CD4-positive, alpha-beta T cell treated with Interferon gamma for 1 hour (primary cell): ENCODE measurements around the gene ATP2B1.
A peak's percentile ranks its signal among the peaks of the same experiment; 100 is the strongest.

Experiments
- DNase-seq: peaks from one replicate; pipeline ENCODE4 v3.0.0-alpha.2; 2020

The ATP2B1 gene

DNA sequence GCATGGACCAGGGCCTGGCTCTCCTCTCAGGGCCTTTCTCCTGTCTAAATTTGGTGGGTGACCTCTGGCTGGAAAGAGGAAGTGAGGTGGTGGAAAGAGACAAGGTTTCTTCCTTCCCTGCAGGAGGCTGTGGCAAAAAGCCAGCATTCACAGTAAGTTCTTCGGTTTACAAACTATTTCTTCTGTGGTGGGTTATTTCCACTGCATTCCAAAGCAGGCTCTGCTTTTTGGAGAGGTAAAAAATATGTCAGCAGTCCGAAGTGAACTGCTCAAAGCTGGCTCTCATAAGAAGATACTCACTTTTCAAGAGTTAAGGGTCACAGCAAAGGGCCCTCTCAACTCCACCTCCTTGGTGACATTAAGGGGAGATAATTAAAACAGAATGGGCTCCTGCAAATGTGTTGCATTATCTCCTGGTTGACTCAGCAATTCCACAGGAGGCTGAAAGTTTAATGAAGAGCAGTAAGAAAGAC is 133.9 kb downstream of the ATP2B1 start:
- no peak for DNase-seq

- DNase-seq: no peak
Observed at GRCh38 chr12:89573051-89573810, 135.4 kb downstream of the ATP2B1 start.

- DNase-seq: no peak
Observed at GRCh38 chr12:89571491-89572195, 137.0 kb downstream of the ATP2B1 start.

GRCh38 chr12:89568484-89568883 is 140.2 kb downstream of the ATP2B1 start:
- no peak for DNase-seq

GRCh38 chr12:89567691-89568239 is 140.9 kb downstream of the ATP2B1 start:
- no peak for DNase-seq

- DNase-seq: no peak
Observed at GRCh38 chr12:89566615-89567014, 142.0 kb downstream of the ATP2B1 start.

DNA sequence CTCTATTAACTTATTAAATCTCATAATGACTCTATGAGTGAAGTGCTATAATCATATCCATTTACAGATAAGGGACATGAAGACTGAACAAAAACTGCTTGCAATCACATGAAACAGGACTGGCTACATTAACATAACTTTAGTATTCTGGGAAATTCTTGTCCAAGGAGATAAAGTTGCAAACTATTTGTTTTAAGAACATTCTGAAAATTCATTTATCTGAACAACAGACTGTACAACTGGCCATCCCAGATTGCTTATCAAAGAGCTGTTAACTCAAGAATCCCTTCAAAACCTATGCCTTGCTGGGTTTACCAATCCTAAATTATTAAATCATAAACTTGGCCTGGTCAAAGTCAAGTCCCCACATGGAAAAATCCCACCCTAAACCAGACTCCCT is 143.6 kb downstream of the ATP2B1 start:
- DNase-seq: no peak

GRCh38 chr12:89559753-89560152 is 148.9 kb downstream of the ATP2B1 start:
- no peak for DNase-seq

DNA sequence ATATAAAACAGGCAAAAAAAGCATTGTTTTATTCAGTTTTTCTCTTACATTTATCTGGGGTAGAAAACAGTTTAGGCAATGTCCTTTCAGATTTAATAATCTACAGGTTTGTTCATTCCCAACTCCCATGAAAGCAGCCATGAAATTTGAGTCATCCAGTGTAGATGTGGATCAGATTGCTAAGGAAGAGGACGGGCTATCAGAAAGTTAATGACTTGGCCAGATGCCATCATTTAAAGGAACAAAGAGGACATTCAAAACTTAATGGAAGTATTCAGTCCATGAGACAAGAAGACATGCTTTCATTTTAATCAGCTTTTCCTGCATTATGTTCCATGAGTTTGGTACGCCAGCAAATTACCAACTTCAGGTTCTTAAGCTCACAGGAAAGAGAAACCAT is 151.7 kb downstream of the ATP2B1 start:
- DNase-seq: no peak

GRCh38 chr12:89552376-89552775 is 156.3 kb downstream of the ATP2B1 start:
- no peak for DNase-seq

DNA sequence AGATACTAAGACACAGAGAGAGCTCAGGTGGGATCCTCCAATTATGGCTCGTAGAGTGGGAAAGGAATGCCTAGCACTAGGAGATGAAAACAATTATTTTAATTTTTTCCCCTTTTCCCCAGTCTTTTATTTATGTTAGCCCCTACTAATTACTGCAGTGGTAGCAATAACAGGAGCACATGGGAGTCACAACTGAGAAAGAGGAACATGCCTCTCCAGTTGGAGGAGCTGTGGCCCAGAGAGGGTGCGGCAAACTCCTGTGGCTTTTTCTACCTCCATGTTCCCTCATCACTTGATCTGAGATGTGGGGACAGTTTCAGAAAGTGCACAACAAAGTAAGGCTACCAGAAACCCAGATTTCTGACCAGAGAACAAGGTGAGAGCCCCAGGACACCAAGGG is 156.9 kb downstream of the ATP2B1 start:
- no peak for DNase-seq

- DNase-seq: no peak
Observed at GRCh38 chr12:89547101-89547500, 161.5 kb downstream of the ATP2B1 start.

- no peak for DNase-seq
Observed at GRCh38 chr12:89546151-89546550, 162.5 kb downstream of the ATP2B1 start.

DNA sequence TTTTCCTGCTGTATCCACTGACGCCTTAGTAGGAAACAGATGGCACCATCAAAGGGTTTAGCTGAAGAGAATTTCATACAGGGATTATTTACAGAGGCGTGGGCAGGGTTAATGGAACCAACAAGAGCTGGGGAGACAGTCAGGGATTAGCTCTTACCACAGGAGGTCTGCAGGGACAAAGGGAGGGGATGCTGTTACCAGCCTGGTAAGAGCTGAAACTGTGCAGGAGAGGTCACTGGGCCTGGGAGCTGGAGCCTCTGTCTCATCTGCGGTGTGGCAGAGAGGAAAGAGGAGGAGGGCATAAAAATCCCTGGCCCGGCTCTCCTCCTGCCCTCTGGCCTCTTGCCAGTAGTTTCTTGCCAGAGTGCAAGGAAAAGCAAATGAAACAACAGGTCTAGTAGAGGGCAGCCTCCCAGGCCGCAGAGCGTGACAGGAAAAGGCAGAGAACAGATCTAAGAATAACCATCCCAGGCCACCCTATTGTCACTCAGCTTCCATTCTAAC is 163.9 kb downstream of the ATP2B1 start:
- no peak for DNase-seq

DNA sequence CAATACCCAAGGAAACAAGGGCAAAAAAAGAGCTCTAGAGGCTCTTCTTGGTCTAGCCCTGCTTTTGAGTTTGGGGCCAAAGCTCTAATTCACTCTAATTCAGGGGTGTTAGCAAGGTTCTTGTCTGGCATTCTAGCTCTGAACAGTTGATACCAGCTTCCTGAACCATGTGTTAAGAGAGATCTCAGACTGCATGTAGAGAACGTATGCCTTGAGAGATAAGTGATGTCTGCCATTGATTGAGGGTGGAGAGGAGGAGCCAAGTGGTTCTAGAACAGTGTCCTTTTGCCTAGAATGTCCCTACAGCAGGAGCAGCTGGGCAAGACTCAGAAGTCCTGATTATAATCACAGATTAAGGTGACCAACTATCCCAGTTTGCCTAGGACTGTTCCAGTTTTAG is 164.6 kb downstream of the ATP2B1 start:
- DNase-seq: no peak

DNA sequence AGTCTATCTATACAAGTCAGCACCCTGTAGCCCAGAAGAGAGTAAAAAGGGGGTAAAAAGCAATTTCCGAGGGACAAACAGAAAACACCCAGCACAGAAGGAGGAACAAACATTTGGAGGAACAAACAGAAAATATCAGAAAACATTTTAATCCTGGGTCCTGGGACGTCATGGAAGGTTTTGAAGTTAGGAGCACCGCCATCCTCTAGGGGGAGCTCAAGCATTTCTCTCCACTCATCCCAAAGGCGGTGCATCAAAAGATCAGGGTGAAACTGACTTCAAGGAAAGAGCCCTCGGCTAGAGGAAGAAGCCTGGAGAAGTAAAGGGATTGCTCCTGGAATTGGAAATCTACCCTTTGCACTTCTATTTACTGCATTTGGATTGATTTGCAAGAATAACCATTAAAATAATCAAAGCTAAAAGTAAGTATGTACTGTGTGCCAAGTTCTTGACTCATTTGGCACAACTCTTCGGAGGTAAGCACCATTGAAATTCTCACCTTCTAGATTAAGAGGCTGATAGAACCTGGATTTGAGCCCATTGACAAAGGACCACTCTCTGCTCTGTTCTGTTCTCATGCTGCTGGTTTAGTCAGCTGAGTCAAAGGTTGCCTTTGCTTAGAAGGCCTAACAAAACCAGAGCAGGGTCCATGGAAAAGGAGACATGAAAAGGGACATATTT is 165.6 kb downstream of the ATP2B1 start:
- peak; percentile 49 for DNase-seq

- DNase-seq: no peak
Observed at GRCh38 chr12:89542236-89542635, 166.4 kb downstream of the ATP2B1 start.

DNA sequence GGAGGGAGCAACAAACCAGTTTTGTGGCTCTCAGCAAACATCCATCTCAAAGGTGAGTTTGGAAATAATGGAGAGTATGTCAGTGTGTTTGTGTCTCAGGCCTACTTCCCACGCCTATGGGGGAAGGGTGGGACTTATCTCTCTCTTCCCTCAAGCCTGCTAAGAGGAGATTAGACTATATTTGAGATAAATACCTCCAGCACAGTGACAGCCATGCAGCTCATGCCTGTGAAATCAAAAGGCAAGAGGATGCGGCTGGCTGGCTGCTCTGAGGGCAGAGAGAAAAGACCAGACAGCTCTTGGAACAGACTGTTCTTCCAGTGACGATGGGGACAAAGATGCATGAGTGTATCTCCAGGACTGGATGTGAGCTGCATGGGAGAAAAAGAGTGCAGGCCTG is 168.1 kb downstream of the ATP2B1 start:
- no peak for DNase-seq

DNA sequence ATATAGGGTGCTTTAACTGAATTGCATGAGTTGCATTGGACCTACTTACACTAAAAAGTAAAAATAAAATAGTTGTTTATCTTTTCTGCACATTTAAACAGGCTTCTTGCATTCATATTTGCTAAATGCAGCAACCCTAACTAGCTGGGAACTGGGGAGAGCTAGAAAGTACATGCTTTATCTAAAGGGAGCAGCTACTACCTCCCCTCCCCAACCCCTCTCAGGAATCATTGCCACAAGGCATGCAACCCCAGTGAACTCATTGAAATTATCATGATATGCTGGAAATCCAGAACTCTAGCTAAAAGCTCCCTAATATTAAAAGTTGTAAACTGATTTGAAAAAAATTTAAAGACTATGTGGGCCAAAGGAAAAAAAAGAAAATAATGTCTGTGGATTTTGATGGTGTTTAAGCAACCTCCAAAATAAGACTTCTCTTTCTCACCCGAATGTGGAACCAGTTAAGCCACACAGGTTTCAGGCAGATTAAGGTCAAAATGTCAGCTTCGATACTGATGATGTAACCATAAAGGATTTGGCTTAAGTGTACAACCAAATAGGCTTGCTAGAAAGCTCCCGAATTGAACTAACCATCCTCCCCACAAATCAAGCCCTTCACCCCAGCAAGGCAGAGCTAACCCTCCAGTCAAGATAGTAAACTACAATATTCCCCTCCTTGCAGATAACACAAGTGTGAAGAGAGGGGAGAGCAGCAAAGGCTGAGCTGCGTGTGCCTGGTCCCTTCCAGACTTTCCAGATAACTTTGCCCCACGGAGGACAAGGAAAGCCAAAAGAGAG is 169.0 kb downstream of the ATP2B1 start:
- no peak for DNase-seq

DNA sequence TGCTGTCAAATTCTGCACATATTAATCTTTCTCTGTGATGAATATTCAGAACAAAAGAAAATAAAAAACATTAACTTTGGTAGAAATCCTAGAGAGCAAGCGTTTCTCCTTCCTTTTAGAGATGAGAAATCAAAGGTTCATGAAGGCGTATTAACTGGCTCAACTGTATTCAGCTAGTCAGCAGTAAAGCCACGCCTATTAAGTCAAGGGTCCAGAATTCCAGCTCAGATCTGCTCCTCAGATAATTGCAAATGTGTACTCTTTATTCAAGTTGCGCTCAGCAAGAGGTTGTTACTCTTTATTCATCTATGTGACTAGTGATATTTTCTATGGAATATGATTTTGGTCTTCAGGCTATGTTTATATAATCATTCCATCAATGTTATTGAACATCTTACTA is 169.7 kb downstream of the ATP2B1 start:
- DNase-seq: no peak
